Body of pancreas (tissue), 4 donors: ENCODE results near the gene PRSS1.

Experiments
- POLR2A ChIP-seq, 3 donors: fragments of 450-650 bp; IDR thresholded peaks; one replicate each; pipeline ENCODE4 v1.6.1; 2016; ENCODE audit warnings: antibody characterized with exemption in 3 of 3, mild to moderate bottlenecking in 2 of 3
- TF ChIP-seq, protein P1 (sequence below), 7 experiments: fragments of 450-650 bp in 4 of 7; fragments of 200-600 bp in 3 of 7; sonication (generic) in 3 of 7; IDR thresholded peaks; one replicate each; pipeline ENCODE4 v1.5.1; 2016 to 2019; ENCODE audit warnings: antibody characterized with exemption in 7 of 7

DNA sequence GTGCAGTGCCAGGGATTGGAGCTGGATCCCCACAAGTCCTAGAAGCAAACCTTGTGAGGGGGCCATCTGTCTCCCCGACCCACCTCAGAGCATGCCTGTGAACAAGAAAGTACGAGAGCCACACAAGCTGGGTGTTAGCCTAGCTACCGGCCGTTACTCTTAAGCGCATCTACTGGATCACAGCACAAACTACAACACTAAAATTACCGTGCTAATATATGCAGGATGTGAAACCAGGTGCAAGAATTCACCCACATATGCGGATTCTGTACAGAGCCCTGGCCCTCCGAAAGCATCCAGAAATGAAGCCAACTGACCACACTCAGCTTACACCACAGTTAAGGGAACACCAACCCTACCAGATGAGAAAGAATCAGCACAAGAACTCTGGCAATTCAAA is 16.0 kb upstream of the PRSS1 start:
- no peak for TF ChIP-seq POLR2A (IDR thresholded peaks at IDR 0.05)
- TF ChIP-seq, protein P1, sequence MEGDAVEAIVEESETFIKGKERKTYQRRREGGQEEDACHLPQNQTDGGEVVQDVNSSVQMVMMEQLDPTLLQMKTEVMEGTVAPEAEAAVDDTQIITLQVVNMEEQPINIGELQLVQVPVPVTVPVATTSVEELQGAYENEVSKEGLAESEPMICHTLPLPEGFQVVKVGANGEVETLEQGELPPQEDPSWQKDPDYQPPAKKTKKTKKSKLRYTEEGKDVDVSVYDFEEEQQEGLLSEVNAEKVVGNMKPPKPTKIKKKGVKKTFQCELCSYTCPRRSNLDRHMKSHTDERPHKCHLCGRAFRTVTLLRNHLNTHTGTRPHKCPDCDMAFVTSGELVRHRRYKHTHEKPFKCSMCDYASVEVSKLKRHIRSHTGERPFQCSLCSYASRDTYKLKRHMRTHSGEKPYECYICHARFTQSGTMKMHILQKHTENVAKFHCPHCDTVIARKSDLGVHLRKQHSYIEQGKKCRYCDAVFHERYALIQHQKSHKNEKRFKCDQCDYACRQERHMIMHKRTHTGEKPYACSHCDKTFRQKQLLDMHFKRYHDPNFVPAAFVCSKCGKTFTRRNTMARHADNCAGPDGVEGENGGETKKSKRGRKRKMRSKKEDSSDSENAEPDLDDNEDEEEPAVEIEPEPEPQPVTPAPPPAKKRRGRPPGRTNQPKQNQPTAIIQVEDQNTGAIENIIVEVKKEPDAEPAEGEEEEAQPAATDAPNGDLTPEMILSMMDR (IDR thresholded peaks at IDR 0.05): no peak
